ENCODE data around the gene DIO2.

DNA sequence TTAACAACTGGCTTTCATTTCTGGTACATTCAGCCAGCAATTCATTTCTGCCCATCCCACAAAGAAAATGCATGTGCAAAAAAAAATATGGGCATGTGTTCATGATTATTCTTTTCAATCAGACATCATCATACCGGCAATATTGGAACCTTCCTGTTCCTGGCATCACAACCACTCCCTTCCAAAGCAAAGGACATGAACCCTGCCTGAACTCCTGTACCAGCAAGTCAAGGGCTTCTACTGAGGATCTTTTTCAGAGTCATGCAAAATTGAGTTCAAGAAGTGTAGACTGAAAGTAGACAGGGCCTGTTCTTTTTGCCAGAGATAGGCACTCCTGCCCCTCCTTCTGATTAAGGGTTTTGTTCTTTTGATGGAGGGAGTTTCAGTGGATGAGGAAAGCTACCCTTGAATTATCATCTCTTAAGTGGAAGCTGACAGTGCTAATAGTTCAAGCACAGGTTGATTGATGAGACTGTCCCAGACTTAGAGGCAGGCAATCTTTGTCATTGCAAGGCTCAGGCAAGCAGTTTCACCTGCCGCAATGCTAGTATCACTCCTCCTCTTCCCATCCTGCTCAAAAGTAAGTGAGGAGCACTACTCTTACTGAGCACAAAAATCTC lies 22.3 kb upstream of the DIO2 start:
- no peak for TF ChIP-seq EZH2 (IDR thresholded peaks at IDR 0.05; ENCODE audit: borderline replicate concordance, low read depth, low read length, severe bottlenecking)
- TF ChIP-seq, protein P1, sequence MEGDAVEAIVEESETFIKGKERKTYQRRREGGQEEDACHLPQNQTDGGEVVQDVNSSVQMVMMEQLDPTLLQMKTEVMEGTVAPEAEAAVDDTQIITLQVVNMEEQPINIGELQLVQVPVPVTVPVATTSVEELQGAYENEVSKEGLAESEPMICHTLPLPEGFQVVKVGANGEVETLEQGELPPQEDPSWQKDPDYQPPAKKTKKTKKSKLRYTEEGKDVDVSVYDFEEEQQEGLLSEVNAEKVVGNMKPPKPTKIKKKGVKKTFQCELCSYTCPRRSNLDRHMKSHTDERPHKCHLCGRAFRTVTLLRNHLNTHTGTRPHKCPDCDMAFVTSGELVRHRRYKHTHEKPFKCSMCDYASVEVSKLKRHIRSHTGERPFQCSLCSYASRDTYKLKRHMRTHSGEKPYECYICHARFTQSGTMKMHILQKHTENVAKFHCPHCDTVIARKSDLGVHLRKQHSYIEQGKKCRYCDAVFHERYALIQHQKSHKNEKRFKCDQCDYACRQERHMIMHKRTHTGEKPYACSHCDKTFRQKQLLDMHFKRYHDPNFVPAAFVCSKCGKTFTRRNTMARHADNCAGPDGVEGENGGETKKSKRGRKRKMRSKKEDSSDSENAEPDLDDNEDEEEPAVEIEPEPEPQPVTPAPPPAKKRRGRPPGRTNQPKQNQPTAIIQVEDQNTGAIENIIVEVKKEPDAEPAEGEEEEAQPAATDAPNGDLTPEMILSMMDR (IDR thresholded peaks at IDR 0.05; ENCODE audit: borderline replicate concordance, extremely low read depth, low read length, poor library complexity, severe bottlenecking): no peak

Data from DND-41 (cell line).